Occipital lobe (tissue), 2 donors: ENCODE results near the gene CLCA2. TPM values are rescaled to one million over a fixed set of nuclear protein-coding genes. Genes with fewer than 3 reads are reported as not detected.
"Not testable (repeated sequence)": the region's sequence is repeated elsewhere in the genome, so short reads cannot be mapped to it uniquely, and the experiment has no call there.

Experiments used
- DNase-seq: peaks from one replicate; lab custom pipeline; 2025; lab: John Stamatoyannopoulos, UW
- total RNA-seq: library from RNA; depleted of rRNA; stranded (reverse); fragments of >200 nt; gene quantifications from one replicate; pipeline ENCODE4 v1.2.3, GENCODE V29; 2014

Gene CLCA2
- total RNA-seq, 1 donor from 2014 or later = under 0.01 TPM

DNA sequence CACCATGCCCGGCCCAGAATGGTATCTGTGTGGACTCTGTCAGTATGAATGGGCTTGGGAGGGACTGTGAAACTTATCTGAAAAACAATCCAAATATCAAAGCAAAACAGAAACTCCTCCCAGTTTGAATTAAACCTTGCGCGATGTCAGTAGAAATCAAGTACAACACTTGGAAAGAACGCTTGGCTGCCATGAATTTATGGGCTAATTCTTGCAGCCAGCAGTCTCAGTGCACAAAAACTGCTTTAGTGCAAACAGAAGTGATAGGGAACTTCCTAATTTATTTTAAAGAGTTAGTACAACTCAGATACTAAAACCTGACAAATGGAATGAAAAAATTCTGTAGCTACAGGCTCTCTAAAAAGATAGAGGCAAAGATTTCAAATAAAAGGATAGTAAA, 53.3 kb downstream of the CLCA2 start:
- no peak for DNase-seq

DNA sequence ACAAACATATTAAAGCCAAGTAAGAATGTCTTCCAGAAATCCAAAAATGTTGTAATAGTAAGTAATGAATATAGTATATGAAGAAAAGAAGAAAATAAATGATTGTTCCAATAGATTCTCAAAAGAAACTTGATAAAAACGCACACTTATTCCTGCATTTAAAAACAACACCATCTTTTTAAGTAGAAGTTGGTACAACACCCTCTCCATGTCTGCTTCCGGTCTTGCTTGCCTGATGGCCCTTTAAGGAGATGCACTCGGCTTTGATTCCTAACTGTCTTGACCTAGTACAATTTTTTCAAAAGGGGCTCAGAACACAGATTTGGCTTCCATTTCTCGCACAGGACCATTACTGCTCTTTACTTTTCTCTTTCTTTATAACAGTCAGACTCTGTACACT, 53.7 kb downstream of the CLCA2 start:
- no peak for DNase-seq

- DNase-seq = no peak
Observed at GRCh38 chr1:86478416-86479156, 54.6 kb downstream of the CLCA2 start.

GRCh38 chr1:86481966-86482365, 58.0 kb downstream of the CLCA2 start:
- no peak for DNase-seq

- DNase-seq = no peak
Observed at GRCh38 chr1:86487131-86487810, 63.3 kb downstream of the CLCA2 start.

- no peak for DNase-seq
Observed at GRCh38 chr1:86487811-86488141, 63.8 kb downstream of the CLCA2 start.

DNA sequence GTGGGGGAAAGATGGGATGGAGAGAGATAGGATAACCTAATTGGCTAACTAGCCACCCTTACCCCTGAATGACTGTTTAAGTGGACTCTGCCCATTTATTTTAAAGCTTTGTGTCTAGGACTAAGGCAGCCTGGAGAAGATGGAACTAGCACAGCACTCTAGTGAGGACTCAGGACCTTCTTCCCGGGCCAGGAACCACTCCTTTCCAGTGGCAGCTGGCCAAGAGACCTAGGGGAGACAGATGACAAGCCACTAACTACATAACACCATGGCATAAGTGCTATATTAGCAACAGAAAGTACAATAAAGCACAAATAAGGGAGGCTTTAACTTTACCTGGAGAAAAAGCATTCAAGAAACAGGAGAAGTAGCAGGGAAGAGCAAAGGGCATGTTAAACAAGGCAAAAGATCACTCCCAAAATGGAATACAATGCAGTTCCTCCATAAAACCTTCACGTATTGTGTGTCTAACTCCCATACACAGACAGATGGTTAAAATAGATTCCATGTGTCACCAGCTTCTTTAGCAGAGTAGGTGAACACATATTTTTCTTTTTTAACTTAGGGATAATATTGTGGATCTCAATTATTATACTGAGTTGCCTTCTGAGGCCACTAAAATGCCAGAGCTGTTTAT, 65.4 kb downstream of the CLCA2 start:
- no peak for DNase-seq

- DNase-seq = no peak
Observed at GRCh38 chr1:86491171-86491950, 67.4 kb downstream of the CLCA2 start.

DNA sequence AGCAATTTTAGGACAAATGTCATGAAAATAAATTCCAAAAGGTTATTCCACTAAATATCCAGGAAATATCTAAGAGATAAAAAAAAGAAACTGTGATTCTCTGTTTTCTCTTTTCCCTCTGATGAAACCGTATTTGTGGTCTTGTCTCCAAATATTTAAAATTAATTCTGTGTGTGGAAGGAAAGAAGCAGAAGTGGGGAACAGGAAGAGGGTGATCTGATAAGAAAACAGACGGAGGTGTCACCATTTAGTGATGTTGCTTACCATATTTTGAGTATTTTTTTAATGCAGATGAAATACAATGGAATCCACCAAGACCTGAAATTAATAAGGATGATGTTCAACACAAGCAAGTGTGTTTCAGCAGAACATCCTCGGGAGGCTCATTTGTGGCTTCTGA, 74.3 kb downstream of the CLCA2 start:
- DNase-seq = no peak

- no peak for DNase-seq
Observed at GRCh38 chr1:86499987-86500593, 76.1 kb downstream of the CLCA2 start.

GRCh38 chr1:86500714-86501113, 76.7 kb downstream of the CLCA2 start:
- DNase-seq = no peak

- not testable (repeated sequence) for DNase-seq
Observed at GRCh38 chr1:86502125-86502646, 78.2 kb downstream of the CLCA2 start.

DNA sequence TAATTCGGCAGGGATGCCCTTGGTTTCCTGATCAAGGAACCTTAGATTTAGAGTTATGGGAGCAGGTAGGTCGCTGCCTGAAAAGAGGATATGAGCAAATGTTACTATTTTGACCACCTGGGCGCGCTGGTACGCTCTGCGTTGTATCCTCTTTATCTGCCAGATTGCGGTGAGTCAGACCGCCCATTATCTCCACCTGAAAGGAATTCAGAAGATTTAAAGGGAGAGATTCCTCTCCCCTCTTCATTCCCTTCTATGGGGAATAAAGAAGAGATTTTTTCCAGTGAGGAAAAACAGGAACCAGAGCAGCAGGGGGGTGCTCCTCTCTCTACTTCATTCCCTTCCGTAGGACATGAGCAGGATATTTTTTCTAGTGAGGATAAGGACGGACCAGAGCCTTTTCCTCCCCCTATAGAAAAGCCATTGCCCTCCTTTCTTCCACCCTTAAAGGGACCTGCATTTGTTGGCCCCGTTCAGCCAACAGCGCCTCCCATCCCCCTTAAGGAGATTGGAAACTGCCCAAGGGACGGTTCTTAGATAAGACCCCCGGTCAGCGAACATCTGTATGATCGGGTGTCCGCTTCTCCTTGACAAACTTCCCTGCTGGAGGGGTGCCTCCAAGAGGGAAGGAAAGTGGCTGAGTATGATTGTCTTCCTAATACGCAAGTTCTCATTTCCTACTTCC, 78.9 kb downstream of the CLCA2 start:
- no peak for DNase-seq

GRCh38 chr1:86503406-86504136, 79.6 kb downstream of the CLCA2 start:
- DNase-seq = no peak

- DNase-seq = no peak
Observed at GRCh38 chr1:86504137-86504479, 80.1 kb downstream of the CLCA2 start.

DNA sequence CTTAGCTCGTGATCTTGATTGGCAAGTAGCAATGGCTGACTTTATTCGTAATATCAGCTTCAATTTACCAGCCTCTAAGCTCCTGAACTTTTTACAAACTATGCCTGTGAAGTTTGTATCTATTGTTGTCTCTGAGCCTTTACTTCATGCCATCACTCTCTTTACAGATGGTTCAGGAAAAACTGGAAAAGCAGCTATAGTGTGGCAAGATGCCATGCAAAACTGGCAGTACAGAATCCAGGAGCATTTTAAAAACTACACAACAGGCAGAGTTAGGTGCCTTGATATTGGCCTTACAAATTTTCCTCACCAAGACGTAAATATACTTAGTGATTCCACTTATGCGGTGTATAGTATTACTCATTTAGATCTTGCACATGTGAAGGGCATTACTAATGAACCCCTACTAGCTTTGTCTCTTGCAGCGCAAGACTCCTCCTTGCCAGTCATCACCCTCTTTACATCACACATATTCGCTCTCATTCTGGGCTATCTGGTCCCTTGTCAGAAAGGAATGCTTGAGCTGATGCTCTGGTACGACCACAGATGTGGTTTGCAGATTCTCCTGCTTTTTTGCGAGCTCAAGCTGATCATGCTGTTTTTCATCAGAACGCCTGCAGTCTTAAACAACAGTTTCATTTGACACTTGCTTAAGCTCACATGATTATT, 81.1 kb downstream of the CLCA2 start:
- DNase-seq = no peak

GRCh38 chr1:86505564-86505902, 81.6 kb downstream of the CLCA2 start:
- no peak for DNase-seq
